ENCODE data around the gene AOPEP.
A peak's percentile ranks its signal among the peaks of the same experiment; 100 is the strongest.
"Not testable (repeated sequence)": the region's sequence is repeated elsewhere in the genome, so short reads cannot be mapped to it uniquely, and the experiment has no call there.

The AOPEP gene

DNA sequence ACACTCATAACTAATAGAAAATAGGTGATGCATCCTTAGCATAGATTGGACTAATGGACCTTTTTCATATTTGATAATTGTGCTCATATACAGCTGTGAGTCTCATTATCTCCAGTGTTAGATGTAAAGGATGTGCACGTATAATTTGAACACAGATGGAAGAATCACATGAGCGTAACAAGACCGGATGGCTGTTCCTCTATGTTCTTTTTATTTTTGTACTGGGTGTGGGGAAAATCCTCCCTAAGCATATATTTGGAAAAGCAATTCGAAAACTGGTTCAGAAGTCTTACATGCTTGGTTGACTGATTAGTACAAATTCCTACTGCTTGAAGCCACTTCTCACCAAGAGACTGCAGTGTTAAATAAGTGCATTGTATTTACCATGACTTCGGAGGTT is 230.2 kb downstream of the AOPEP start:
- DNase-seq (ENCODE audit: low read depth), result no peak

DNA sequence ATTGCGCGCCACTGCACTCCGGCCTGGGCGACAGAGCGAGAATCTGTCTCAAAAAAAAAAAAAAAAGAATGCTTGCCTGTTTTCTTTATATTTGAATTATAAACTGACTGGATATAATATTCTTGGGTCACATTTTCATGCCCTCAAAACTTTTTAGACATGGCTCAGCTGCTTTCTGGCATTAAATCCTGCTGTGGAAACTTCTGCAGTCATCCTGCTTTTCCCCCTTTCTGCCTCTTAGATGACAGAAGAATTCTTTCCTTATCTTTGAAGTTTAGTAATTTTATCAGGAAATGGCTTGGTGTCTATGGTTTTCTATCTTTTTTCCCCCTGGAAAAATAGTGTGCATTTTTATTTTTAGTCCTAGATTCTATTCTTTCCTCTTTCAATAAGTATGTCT is 234.5 kb downstream of the AOPEP start:
- DNase-seq (ENCODE audit: low read depth), result no peak

DNA sequence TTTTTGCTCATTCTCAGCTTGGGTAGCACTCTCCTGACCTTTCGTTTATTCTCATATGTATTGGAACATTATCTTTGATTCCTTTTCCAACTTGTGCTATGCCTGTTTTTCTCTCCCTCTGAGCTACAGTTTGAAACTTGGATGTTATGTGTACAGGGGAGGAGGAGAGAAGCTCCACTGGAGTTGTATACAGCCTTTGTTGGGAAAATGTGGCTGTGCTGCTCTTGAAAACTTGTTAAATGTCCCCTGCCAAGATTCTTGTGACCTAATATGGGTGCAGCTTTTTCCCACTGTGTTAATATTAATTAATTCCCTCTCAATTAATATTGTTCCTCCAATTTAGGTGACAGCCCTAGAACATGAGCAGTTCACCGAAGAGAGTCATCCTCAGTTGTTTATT is 235.4 kb downstream of the AOPEP start:
- DNase-seq (ENCODE audit: low read depth), result no peak

DNA sequence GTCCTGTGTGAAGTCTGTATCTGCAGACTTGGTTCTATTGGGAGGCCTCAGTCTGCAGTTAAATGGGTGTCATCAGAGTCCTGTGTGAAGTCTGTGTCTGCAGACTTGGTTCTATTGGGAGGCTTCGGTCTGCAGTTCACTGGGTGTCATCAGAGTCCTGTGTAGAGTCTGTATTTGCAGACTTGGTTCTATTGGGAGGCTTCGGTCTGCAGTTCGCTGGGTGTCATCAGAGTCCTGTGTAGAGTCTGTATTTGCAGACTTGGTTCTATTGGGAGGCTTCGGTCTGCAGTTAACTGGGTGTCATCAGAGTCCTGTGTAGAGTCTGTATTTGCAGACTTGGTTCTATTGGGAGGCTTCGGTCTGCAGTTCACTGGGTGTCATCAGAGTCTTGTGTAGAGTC is 239.1 kb downstream of the AOPEP start:
- DNase-seq (ENCODE audit: low read depth), result not testable (repeated sequence)

DNA sequence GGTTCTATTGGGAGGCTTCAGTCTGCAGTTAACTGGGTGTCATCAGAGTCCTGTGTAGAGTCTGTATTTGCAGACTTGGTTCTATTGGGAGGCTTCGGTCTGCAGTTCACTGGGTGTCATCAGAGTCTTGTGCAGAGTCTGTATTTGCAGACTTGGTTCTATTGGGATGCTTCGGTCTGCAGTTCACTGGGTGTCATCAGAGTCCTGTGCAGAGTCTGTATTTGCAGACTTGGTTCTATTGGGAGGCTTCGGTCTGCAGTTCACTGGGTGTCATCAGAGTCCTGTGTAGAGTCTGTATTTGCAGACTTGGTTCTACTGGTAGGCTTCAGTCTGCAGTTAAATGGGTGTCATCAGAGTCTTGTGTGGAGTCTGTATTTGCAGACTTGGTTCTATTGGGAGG is 239.5 kb downstream of the AOPEP start:
- not testable (repeated sequence) for DNase-seq (ENCODE audit: low read depth)

DNA sequence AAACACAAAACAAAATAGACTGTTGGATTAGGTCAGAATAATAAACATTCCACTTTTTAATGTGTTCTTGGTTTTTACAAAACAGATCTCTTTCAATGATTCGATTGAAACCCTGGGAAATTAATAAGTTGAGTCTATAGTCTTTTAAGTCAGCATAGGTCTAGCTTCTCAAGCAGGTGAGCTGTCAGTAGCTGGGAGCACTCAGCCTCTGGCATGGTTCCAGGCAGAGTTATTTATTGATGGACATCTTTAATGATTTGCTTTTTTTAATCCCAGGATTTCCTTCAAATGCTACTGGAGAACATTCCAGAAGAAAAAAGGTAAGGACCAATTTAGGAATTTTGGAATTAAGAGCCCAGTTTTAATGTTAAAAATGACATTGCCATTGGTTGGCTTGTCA is 241.0 kb downstream of the AOPEP start:
- DNase-seq (ENCODE audit: low read depth), result no peak

DNA sequence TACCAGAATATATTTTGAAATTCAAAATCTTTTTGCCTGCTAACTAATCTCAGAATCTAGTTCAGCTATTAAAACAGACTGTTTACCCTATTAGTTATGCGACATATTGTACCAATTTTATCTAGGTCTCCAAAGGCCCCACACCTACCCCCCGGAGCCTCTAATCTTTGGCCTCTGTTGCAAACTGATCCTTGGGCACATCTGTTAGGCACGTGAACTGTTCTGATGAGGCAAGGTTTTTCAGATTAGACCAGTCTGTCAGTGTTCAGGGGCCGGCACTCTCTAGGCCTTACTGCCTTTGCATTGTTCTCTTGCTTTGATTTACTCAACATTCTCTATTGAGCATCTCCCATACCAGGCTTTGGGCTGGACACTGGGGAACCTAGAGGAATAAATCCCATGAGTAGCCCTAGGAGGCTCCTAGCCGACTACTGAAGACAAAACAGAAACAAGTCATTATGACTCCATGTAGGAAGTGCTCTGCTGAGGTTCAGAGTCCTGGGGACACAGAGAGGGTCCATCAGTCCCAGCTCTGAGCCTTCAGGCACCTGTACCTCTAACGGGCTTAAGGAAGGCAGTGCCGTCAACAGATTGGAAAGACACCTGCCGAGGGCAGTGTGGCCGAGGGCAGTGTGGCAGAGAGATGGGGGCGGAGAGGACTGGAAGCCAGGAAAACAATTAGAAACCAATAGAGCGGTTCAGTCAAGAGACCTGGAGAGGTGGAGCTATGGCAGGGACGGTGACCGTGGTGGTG is 245.1 kb downstream of the AOPEP start:
- DNase-seq (ENCODE audit: low read depth), result no peak

DNA sequence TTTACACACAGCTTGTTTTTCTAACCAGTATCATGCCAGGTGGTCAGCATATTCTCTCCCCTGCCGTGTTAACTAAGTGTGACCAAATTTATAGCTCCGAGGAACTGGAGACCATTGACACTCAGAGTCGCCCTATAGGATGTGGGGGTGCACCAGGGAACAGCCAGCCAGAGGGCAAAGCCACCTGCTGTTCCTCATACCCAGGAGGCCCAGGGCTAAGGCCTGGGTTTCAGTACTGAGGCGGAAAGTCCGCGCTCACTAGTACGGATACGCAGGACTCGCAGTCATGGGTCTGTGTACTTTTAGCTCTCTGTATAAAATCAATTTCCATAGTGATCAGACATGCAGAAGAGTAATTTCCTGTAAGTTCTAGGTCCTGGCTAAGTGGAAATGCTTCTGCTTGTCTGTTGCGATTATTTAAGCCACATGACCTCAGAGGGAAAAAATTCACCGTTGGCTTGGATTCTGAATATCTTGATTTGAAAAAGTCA is 247.0 kb downstream of the AOPEP start:
- peak; percentile 59 for DNase-seq (ENCODE audit: low read depth)

DNA sequence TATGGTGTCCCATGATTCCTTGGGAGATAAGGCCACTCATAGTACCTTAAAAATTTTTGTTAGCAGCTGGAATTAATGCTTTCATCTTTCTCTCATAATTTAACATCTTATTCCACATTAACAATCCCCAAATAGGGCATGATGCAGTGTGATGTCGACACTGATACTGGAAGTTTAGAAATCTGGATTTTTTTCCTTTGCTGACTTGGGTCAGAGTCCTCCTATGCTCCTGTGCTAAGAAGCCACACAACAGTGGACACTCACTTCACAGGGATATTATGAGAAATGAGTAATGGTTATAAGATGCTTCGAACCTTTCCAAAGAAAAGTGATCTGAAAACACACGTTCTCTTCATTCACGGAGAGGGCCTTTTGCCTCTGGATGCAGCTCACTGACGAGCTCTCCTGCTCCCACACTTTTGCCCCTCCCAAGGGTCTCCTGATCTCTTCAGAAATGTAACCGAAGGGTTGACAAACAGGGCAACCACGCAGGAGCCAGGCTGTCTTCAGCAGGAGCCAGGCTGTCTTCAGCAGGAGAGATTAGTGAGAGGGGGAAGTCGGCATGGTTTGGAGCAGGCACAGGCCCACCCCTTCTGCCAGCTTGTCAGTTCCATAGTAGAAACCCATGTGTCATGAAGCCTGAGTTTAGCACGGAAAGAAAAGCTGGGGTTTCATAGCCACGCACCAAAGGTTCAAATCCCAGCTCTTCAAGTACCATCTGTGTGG is 247.8 kb downstream of the AOPEP start:
- peak; percentile 4 for DNase-seq (ENCODE audit: low read depth)

DNA sequence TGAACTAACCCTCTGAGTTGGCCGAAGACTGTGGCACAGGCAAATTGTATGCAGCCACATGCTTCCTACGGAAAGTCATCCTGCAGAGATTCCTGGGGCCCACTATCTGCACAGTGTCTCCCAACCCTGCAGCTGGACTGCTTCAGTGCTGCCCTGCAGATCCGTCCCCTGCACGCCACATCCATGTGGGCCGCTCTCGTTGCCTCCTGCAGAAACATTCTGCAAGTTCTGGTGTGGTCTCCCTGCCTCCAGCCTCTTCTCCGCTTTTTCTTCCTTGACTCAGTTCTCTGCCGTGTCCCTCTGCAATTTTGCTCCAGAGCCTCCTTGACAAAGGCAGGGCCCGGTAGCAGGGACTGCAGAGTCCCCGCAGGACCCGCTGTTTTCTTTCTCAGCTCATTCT is 249.0 kb downstream of the AOPEP start:
- DNase-seq (ENCODE audit: low read depth), result no peak

DNA sequence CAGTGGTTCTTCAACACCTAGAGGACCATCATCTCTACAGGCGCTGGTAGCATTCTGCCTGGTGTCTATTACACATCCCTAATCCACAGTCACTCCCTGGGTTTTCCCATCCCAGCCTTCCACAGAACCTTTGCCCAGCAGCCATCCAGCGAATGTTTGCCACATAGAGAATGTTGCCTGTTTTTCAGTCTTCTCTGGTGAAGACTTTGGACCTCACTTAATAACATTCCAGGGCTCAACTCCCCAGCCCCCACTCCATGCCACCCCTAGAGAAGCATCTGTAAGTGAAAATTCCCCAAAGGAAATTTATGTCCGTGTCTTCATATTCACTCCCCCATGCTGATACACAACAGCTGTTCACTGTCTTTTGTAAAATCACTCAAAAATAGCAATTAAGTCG is 249.6 kb downstream of the AOPEP start:
- no peak for DNase-seq (ENCODE audit: low read depth)

DNA sequence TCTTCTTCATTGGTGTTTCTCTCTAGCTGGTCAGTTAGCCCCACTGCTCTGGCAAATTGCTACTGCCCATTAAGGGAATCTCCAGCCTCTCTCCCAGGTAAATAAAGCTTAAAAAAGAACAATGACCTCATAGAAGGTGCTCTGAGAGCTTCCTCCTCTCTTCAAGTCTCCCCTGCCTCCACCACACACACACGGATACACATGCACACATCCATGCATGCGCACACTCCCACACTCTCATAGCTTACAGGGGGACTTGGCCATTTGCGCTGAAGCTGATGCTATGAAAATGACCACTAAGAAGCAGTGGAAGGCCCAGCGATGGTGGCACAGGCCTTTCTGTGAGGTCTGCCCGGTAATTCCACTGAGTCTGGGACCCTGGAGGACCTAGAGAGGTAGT is 250.9 kb downstream of the AOPEP start:
- no peak for DNase-seq (ENCODE audit: low read depth)

DNA sequence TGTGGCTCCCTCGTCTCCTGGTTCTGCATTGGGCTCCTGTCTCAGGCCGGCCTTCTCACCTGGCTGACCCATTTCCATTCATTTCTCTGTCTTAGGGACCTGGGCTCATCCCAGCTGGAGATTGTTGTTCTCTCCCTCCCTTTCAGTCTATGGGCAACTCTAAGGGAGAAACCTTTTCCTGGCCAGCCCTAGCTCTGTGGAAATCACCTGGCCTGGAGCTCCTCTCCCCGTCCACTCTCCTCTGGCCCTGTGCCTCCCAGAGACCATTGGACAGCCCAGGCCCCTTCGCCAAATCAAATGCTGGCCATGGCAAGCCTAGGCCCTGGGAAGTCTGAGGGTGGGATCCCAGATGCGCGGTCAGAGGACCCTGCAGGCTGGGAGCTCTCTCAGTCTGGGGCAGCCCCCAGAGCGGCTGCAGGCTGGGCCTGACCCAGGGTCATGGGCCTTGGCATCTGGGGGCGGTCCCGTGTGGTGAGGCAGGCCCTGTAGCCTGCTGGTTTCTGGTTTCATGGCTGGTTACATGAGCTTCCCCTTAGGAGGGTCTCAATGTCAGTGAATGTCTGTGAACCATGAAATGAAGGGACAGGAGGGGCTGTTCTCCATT is 253.5 kb downstream of the AOPEP start:
- DNase-seq (ENCODE audit: low read depth), result no peak

DNA sequence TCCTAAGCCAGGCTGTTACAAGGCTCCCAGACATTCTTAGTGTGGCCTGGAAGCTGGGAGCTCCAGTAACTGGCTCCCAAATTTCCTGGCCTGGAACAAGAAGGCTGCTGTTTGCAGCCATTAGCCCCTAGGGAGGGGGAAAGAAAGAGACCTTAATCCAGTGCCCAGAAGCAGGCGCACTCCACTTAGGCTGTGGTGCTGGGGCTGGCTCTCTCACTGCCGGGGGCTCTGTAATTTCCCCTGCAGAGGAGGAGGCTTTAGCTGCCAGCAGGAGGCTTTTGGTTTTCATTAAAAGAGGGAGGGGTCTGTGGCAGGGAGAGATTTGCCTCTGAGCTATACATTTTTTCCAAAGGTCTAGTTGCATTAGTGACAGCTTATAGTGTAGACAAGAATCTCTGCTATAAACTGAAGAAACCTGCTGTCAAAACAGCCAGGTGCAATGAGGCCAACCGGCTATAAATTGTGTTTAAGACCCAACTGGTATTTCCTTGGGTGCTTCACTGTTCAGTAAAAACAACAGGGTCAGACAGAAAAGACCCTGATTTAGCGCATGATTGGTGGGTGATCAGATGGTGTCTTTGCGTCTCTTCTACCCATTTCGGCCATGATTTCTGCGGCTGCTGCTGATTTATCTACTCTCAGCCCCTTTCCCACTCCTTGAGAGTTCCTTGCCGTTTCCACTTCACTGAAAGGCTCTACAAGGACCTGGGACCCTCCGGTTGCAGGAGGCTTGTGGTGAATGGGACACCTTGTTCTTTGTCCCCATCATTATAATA is 254.6 kb downstream of the AOPEP start:
- DNase-seq (ENCODE audit: low read depth), result no peak

DNA sequence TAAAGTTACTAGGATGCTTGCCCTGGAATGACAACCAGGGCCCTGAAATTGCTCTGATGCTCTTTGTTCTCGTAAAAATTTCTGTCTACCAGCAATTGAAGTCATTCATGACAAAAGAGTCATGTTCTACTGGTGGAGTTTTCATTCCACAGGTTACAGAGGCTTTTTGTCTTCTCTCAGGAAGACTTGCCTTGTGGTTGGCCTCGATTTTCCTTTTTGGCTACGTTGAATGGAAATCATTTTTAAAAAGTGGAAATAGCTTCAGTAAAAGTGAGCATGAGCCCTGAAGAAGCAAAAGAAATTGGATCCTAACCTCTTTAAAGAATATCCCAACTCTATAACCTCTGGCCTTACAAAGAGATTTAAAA is 255.2 kb downstream of the AOPEP start:
- DNase-seq (ENCODE audit: low read depth), result no peak

DNA sequence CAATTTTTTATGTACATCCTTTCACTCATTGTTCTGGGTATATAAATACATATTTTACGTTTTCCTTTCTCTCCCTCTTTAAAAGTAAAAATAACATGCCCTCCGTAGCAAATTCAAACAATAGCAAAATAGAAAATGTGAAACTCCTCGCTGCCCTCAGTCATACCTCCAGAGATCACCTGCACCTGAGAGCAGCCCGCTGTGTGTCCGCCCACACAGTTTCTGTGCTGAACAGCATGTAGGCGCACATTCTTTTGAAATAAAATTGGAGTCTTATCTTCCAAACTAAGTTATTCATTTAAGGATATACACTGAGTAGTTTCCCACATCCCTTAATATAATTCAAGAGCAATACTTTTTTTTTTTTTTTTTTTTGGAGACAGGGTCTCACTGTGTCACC is 255.7 kb downstream of the AOPEP start:
- DNase-seq (ENCODE audit: low read depth), result no peak

DNA sequence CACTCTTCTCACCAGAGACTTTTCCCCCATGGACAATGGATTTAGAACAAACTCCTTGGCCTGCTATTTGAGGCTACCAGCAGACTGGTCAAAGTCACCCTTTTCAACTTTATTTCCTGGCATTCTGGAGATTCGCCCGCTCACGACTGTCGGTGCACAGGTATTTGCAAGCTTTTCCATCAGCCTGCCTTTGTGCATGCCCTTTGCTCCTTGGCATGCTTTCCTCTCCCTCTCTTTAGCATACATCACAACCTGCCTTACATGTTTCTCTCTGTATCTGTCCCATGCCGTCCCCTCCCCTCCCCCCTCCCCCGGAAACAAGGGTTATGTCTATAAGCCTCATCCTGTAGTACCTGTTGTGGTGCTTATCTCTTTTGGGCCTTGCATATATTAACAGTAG is 257.1 kb downstream of the AOPEP start:
- DNase-seq (ENCODE audit: low read depth), result no peak

DNA sequence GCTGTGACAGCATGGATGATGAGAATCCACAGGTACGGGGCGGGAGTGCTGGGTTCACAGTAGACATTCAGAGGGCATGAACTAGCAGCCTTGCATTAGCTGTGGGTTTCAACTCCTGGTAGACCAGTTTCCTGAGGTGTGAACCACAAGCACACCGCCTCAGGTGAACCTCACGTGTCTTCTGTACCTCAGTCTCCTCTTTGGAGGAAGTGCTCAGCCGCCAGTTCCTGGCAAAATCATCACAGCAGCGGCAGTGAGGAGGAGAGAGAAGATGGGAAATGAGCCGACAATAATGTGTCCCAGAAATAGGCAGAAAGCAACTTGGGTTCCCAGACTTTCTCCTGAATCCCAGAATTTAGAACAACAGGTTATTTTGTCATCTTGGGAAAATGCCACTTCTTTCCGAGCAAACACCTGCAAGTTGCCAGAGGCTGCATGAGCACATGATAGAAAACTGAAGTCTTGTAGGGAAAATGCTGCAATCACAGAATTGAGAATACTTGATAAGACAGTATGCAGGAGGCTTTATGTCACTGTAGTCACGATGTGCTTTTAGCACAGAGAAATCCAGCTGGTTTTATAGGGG is 258.5 kb downstream of the AOPEP start:
- DNase-seq (ENCODE audit: low read depth), result no peak

DNA sequence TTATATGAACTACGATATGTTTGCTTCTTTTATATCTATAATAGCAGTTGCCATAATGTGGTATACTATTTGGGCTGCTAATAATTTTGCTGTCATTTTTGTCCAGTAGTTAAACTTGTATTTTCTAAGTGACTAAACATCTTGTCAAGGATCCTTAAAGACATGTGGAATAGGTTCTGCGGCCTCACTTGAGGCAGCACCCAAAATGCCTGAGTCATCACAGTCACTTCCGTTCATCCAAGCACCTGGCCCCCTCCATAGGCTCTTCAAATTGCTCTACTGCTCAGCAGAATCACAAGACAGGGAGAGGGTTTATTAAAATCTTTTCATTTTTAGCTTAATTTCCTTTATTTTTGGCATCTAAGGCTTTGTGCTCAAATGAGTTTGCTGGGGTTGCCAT is 259.1 kb downstream of the AOPEP start:
- no peak for DNase-seq (ENCODE audit: low read depth)

DNA sequence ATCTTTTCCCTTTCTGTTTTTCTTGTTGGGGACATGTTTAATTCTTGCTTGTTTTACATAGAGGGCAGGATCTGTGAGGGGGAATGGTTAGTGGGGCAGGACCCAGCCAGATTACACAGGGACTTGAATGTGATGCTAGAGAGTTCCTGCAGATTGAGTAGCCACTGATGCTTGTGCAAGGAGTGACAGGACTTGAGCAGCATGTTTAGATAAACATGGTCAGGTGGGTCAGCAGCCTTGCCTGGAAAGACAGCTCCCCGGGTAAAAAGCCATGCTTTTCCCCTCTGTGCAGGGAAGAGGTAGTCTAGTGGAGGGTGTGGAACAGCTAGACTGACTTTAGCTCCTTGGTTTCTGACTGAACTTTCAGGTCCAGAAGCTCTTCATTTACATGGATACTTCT is 261.2 kb downstream of the AOPEP start:
- DNase-seq (ENCODE audit: low read depth), result no peak

DNA sequence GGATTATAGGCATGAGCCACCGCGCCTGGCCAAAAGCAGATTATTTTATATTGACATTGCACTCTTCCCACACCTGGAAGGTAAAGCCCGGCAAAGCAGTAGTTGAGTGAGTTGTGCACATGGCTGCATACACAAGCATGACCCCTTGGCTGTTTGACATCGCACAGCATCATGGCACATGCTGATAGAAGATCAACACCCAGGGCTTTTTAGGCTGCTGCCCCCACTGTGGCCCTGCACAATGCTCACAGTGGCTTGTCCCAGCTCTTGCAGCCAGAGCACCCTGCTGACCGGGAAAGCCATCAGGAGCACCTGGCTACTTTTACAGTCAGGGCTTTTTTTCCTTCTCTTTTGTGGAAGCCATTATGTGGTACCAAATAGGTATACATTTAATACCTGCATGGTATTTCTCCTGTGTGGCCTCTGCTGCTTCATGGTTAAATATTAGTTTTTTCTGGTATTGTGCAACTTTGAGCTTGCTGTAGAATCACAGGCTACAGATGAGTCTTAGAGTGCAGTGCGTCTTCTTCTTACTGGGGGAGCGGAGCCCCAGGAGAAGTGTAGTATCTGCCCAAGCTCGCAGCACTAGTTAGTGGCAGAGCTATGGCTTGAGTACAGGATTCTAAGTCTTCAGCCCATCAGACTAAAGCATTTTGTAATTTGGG is 264.5 kb downstream of the AOPEP start:
- no peak for DNase-seq (ENCODE audit: low read depth)
